Measurements from ENCODE around the gene ZNF275.

Gene ZNF275

GRCh38 chrX:153338836-153339235 lies 4.9 kb downstream of the ZNF275 start:
- no peak for TF ChIP-seq CTCF (IDR thresholded peaks at IDR 0.05)
- H3K27me3 Mint-ChIP-seq (ENCODE audit: low read depth, poor library complexity) = peaks cover 2% of the 10 kb centered on the region
- peaks cover 18% of the 10 kb centered on the region for H3K4me1 Mint-ChIP-seq
- peaks cover 60% of the 10 kb centered on the region for H3K36me3 Mint-ChIP-seq (ENCODE audit: low read depth)
- H3K27ac Mint-ChIP-seq = peak overlapping the region; percentile 13
- H3K4me3 Mint-ChIP-seq = no peak overlapping the region
- peaks cover 74% of the 10 kb centered on the region for H3K9me3 Mint-ChIP-seq
- no peak for DNase-seq

GRCh38 chrX:153339662-153340061 lies 5.7 kb downstream of the ZNF275 start:
- peaks cover 2% of the 10 kb centered on the region for H3K27me3 Mint-ChIP-seq (ENCODE audit: low read depth, poor library complexity)
- no peak for DNase-seq
- no peak overlapping the region for H3K27ac Mint-ChIP-seq
- peaks cover 68% of the 10 kb centered on the region for H3K36me3 Mint-ChIP-seq (ENCODE audit: low read depth)
- peaks cover 79% of the 10 kb centered on the region for H3K9me3 Mint-ChIP-seq
- no peak for TF ChIP-seq CTCF (IDR thresholded peaks at IDR 0.05)
- peaks cover 17% of the 10 kb centered on the region for H3K4me1 Mint-ChIP-seq
- no peak overlapping the region for H3K4me3 Mint-ChIP-seq

GRCh38 chrX:153340111-153340510 lies 6.2 kb downstream of the ZNF275 start:
- peaks cover 80% of the 10 kb centered on the region for H3K9me3 Mint-ChIP-seq
- H3K4me1 Mint-ChIP-seq = peaks cover 14% of the 10 kb centered on the region
- no peak for TF ChIP-seq CTCF (IDR thresholded peaks at IDR 0.05)
- no peak for DNase-seq
- H3K27ac Mint-ChIP-seq = no peak overlapping the region
- H3K36me3 Mint-ChIP-seq (ENCODE audit: low read depth) = peaks cover 73% of the 10 kb centered on the region
- H3K27me3 Mint-ChIP-seq (ENCODE audit: low read depth, poor library complexity) = peaks cover 2% of the 10 kb centered on the region
- no peak overlapping the region for H3K4me3 Mint-ChIP-seq

GRCh38 chrX:153342762-153343558 lies 9.0 kb downstream of the ZNF275 start:
- H3K27ac Mint-ChIP-seq = no peak overlapping the region
- peaks cover 6% of the 10 kb centered on the region for H3K4me1 Mint-ChIP-seq
- peaks cover 82% of the 10 kb centered on the region for H3K9me3 Mint-ChIP-seq
- peaks cover 93% of the 10 kb centered on the region for H3K36me3 Mint-ChIP-seq (ENCODE audit: low read depth)
- TF ChIP-seq CTCF (IDR thresholded peaks at IDR 0.05) = no peak
- no peak overlapping the region for H3K4me3 Mint-ChIP-seq
- no peak for DNase-seq
- peaks cover 2% of the 10 kb centered on the region for H3K27me3 Mint-ChIP-seq (ENCODE audit: low read depth, poor library complexity)

GRCh38 chrX:153343674-153344073 lies 9.7 kb downstream of the ZNF275 start:
- TF ChIP-seq CTCF (IDR thresholded peaks at IDR 0.05) = no peak
- Mint-ChIP-seq H3K4me1 (no peaks in the 10 kb centered on the region), H3K9me3 (peaks cover 79% of the 10 kb centered on the region), H3K27ac (no peak overlapping the region), H3K4me3 (no peak overlapping the region), H3K36me3 (ENCODE audit: low read depth) (peaks cover 93% of the 10 kb centered on the region), H3K27me3 (ENCODE audit: low read depth, poor library complexity) (peaks cover 2% of the 10 kb centered on the region)
- no peak for DNase-seq

- Mint-ChIP-seq H3K27me3 (ENCODE audit: low read depth, poor library complexity) (no peaks in the 10 kb centered on the region), H3K4me1 (no peaks in the 10 kb centered on the region), H3K36me3 (ENCODE audit: low read depth) (peaks cover 73% of the 10 kb centered on the region), H3K9me3 (peaks cover 65% of the 10 kb centered on the region), H3K27ac (no peak overlapping the region), H3K4me3 (no peak overlapping the region)
- TF ChIP-seq CTCF (IDR thresholded peaks at IDR 0.05) = no peak
- DNase-seq = no peak
These were observed 13.6 kb downstream of the ZNF275 start for GRCh38 chrX:153347530-153347929.

All from nephron progenitor cell (in vitro differentiated cells).